Measurements from ENCODE around the gene YDJC.
"Not testable (repeated sequence)": the region's sequence is repeated elsewhere in the genome, so short reads cannot be mapped to it uniquely, and the experiment has no call there.

YDJC gene

GRCh38 chr22:21652010-21652546, 22.3 kb upstream of the YDJC start:
- DNase-seq (ENCODE audit: low read depth in 2 of 2) = peak; percentile 85

- no peak for DNase-seq (ENCODE audit: low read depth in 2 of 2)
Observed at GRCh38 chr22:21651521-21652009, 21.7 kb upstream of the YDJC start.

GRCh38 chr22:21650823-21651520, 21.1 kb upstream of the YDJC start:
- DNase-seq (ENCODE audit: low read depth in 2 of 2) = no peak

- no peak for DNase-seq (ENCODE audit: low read depth in 2 of 2)
Observed at GRCh38 chr22:21650280-21650679, 20.5 kb upstream of the YDJC start.

- peak; percentile 61 to 67 for DNase-seq (ENCODE audit: low read depth in 2 of 2)
Observed at GRCh38 chr22:21646608-21647590, 17.1 kb upstream of the YDJC start.

GRCh38 chr22:21645513-21645912, 15.7 kb upstream of the YDJC start:
- DNase-seq (ENCODE audit: low read depth in 2 of 2) = not testable (repeated sequence)

GRCh38 chr22:21643533-21644357, 13.9 kb upstream of the YDJC start:
- DNase-seq (ENCODE audit: low read depth in 2 of 2) = no peak

- peak; percentile 57 to 58 for DNase-seq (ENCODE audit: low read depth in 2 of 2)
Observed at GRCh38 chr22:21642584-21643448, 13.0 kb upstream of the YDJC start.

GRCh38 chr22:21641789-21642583, 12.2 kb upstream of the YDJC start, which contains the start of gene SDF2L1:
Gene SDF2L1 (plus strand): TSS chr22:21642302. CDS start chr22:21642337, 35 bp downstream.
- DNase-seq (ENCODE audit: low read depth in 2 of 2) = peak; percentile 95 to 98

- DNase-seq (ENCODE audit: low read depth in 2 of 2) = no peak
Observed at GRCh38 chr22:21641417-21641788, 11.6 kb upstream of the YDJC start.

- no peak for DNase-seq (ENCODE audit: low read depth in 2 of 2)
Observed at GRCh38 chr22:21640810-21641209, 11.0 kb upstream of the YDJC start.

- no peak for DNase-seq (ENCODE audit: low read depth in 2 of 2)
Observed at GRCh38 chr22:21639359-21639758, 9.5 kb upstream of the YDJC start.

GRCh38 chr22:21637450-21637849, 7.6 kb upstream of the YDJC start:
- DNase-seq (ENCODE audit: low read depth in 2 of 2) = not testable (repeated sequence)

GRCh38 chr22:21636629-21637218, 6.9 kb upstream of the YDJC start:
- no peak for DNase-seq (ENCODE audit: low read depth in 2 of 2)

- DNase-seq (ENCODE audit: low read depth in 2 of 2) = no peak
Observed at GRCh38 chr22:21635771-21636510, 6.1 kb upstream of the YDJC start.

GRCh38 chr22:21634844-21635243, 5.0 kb upstream of the YDJC start:
- DNase-seq (ENCODE audit: low read depth in 2 of 2) = no peak

- no peak for DNase-seq (ENCODE audit: low read depth in 2 of 2)
Observed at GRCh38 chr22:21634081-21634480, 4.3 kb upstream of the YDJC start.

- DNase-seq (ENCODE audit: low read depth in 2 of 2) = no peak
Observed at GRCh38 chr22:21633481-21633880, 3.7 kb upstream of the YDJC start.

Data from stimulated activated CD4-positive, alpha-beta T cell treated with anti-CD3 and anti-CD28 coated beads, Interleukin-4, amount 100 ng/mL, for 48 hours (primary cell).